AG10803 (cell line): ENCODE results near the gene AMIGO2.
A peak's percentile ranks its signal among the peaks of the same experiment; 100 is the strongest.
"Not testable (repeated sequence)": the region's sequence is repeated elsewhere in the genome, so short reads cannot be mapped to it uniquely, and the experiment has no call there.

Source experiments
- DNase-seq: peaks from one replicate; pipeline ENCODE4 v3.0.0; 2010; ENCODE audit warnings: low read depth
- H3K4me3 ChIP-seq: 2 replicates; pipeline ENCODE4 v1.5.1; 2011; ENCODE audit warnings: mild to moderate bottlenecking, low read length, control low read depth
- CTCF ChIP-seq: conservative IDR thresholded peaks from 2 replicates; pipeline ENCODE4 v1.5.1; 2011; ENCODE audit warnings: mild to moderate bottlenecking, low read length, control low read depth, inconsistent platforms

Gene AMIGO2

GRCh38 chr12:47079468-47079980 lies at the start of gene AMIGO2, which contains the start of gene PCED1B:
Gene AMIGO2, minus strand, starts transcription at chr12:47079959. Its CDS starts 957 bp downstream, at chr12:47079002.
Gene PCED1B, plus strand, starts transcription at chr12:47079621. Its CDS starts 155,443 bp downstream, at chr12:47235064.
- DNase-seq, result peak; percentile 78

GRCh38 chr12:47126246-47126645 lies 46.5 kb upstream of the AMIGO2 start:
- DNase-seq, result no peak
- TF ChIP-seq CTCF, result no peak
- H3K4me3 ChIP-seq, result no peak overlapping the region

More at GRCh38 chr12:47079468-47079980, at the start of gene AMIGO2, which contains the start of gene PCED1B:
- peak within 1 kb of the TSS; percentile 80 for H3K4me3 ChIP-seq
- peak; percentile 49 for TF ChIP-seq CTCF

GRCh38 chr12:47124451-47124850 lies 44.7 kb upstream of the AMIGO2 start:
- H3K4me3 ChIP-seq, result no peak overlapping the region
- TF ChIP-seq CTCF, result no peak
- DNase-seq, result peak; percentile 79

DNA sequence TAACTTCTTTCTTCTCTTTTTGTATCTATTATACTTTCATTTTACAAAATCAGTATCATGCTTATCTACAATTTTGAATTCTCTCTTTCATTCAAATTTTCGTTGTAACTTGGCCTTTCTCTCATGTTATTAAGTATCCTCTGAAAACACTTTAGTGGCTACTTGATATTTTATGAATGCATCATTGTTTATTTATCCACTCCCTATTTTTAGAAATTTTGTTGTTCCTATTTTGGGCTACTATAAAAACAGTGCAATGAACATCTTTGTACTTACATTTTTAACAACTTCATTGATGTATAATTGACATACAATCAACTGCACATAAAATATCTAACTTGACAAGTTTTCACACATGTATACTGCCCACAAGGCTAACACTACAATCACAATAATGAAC lies 44.0 kb upstream of the AMIGO2 start:
- TF ChIP-seq CTCF, result no peak
- DNase-seq, result no peak
- H3K4me3 ChIP-seq, result no peak overlapping the region

GRCh38 chr12:47122602-47123001 lies 42.8 kb upstream of the AMIGO2 start:
- TF ChIP-seq CTCF, result no peak
- peak; percentile 29 for DNase-seq
- no peak overlapping the region for H3K4me3 ChIP-seq

GRCh38 chr12:47121146-47121545 lies 41.4 kb upstream of the AMIGO2 start:
- H3K4me3 ChIP-seq, result no peak overlapping the region
- no peak for TF ChIP-seq CTCF
- DNase-seq, result peak; percentile 54

GRCh38 chr12:47120736-47121135 lies 41.0 kb upstream of the AMIGO2 start:
- no peak for DNase-seq
- H3K4me3 ChIP-seq, result no peak overlapping the region
- TF ChIP-seq CTCF, result no peak

DNA sequence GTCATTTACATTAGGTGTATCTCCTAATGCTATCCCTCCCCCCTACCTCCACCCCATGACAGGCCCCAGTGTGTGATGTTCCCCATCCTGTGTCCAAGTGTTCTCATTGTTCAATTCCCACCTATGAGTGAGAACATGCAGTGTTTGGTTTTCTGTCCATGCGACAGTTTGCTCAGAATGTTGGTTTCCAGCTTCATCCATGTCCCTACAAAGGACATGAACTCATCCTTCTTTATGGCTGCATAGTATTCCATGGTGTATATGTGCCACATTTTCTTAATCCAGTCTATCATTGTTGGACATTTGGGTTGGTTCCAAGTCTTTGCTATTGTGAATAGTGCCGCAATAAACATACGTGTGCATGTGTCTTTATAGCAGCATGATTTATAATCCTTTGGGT lies 37.5 kb upstream of the AMIGO2 start:
- not testable (repeated sequence) for H3K4me3 ChIP-seq, DNase-seq
